SK-N-SH (cell line): Measurements from ENCODE around the gene GFI1B.

Experiments
- CTCF ChIP-seq: fragments of 200-600 bp; sonication (generic); IDR thresholded peaks from 2 replicates; pipeline ENCODE4 v1.6.1; 2017; ENCODE audit warnings: antibody characterized with exemption, mild to moderate bottlenecking, moderate library complexity
- MXI1 ChIP-seq: IDR thresholded peaks from 2 replicates; pipeline ENCODE4 v1.6.1; 2012; ENCODE audit warnings: mild to moderate bottlenecking, low read depth, low read length, improper control_type of control experiment

GRCh38 chr9:133037775-133038515 lies 59.5 kb downstream of the GFI1B start:
- TF ChIP-seq CTCF (no peak), MXI1 (no peak)
